Measurements from ENCODE around the gene RRAGC.

DNA sequence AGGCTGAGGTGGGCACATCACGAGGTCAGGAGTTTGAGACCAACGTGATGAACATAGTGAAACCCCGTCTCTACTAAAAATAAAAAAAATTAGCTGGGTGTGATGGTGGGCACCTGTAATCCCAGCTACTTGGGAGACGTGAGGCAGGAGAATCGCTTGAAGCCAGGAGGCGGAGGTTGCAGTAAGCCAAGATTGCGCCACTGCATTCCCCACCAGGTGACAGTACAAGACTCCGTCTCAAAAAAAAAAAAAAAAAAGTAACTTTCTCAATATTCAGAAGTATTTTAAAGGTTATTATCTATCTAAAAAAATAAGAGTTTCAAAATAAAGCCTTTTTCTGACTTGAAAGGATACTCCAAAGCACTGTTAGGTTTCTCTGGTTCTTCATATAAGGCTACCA is 7.6 kb upstream of the RRAGC start:
- TF ChIP-seq, protein P1, sequence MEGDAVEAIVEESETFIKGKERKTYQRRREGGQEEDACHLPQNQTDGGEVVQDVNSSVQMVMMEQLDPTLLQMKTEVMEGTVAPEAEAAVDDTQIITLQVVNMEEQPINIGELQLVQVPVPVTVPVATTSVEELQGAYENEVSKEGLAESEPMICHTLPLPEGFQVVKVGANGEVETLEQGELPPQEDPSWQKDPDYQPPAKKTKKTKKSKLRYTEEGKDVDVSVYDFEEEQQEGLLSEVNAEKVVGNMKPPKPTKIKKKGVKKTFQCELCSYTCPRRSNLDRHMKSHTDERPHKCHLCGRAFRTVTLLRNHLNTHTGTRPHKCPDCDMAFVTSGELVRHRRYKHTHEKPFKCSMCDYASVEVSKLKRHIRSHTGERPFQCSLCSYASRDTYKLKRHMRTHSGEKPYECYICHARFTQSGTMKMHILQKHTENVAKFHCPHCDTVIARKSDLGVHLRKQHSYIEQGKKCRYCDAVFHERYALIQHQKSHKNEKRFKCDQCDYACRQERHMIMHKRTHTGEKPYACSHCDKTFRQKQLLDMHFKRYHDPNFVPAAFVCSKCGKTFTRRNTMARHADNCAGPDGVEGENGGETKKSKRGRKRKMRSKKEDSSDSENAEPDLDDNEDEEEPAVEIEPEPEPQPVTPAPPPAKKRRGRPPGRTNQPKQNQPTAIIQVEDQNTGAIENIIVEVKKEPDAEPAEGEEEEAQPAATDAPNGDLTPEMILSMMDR (conservative IDR thresholded peaks at IDR 0.05; ENCODE audit: low read length) = no peak
- TF ChIP-seq EZH2phosphoT487 (IDR thresholded peaks at IDR 0.05; ENCODE audit: borderline replicate concordance) = no peak

Data from Loucy (cell line).